ENCODE results near the gene PIP4K2A.

The PIP4K2A gene

GRCh38 chr10:22553452-22553995 lies 160.9 kb downstream of the PIP4K2A start:
- Histone ChIP-seq H2BK12ac (ENCODE audit: low read length) (no peak overlapping the region), H3K4me1 (ENCODE audit: control insufficient read depth in 1 of 2, insufficient read depth in 2 of 2, low read length in 2 of 2) (peaks cover 4 to 7% of the 10 kb centered on the region in 2 experiments), H3K9ac (ENCODE audit: low read length) (no peak overlapping the region), H2BK5ac (ENCODE audit: low read depth, low read length, poor library complexity) (no peak overlapping the region), H2AFZ (ENCODE audit: insufficient read depth, low read length, poor library complexity) (no peak overlapping the region), H2AK5ac (ENCODE audit: low read length) (no peak overlapping the region), H3K18ac (ENCODE audit: low read length) (no peak overlapping the region), H4K12ac (ENCODE audit: low read depth, low read length) (no peak overlapping the region), H3K79me1 (ENCODE audit: low read length) (no peaks in the 10 kb centered on the region), H3K14ac (ENCODE audit: low read length) (no peak overlapping the region), H3K23ac (ENCODE audit: low read length) (no peak overlapping the region), H4K8ac (ENCODE audit: low read depth, low read length) (no peak overlapping the region), H3K36me3 (ENCODE audit: control insufficient read depth in 1 of 2, insufficient read depth in 2 of 2, low read length in 2 of 2) (peaks cover 8 to 10% of the 10 kb centered on the region in 2 experiments), H3K27me3 (ENCODE audit: insufficient read depth, low read length) (no peaks in the 10 kb centered on the region), H3K79me2 (ENCODE audit: control insufficient read depth, insufficient read depth, low read length, poor library complexity) (no peaks in the 10 kb centered on the region), H3K4me3 (ENCODE audit: low read depth, low read length) (no peak overlapping the region), H3K4me2 (ENCODE audit: low read length) (no peak overlapping the region), H3K4ac (ENCODE audit: low read depth, low read length) (no peak overlapping the region), H4K91ac (ENCODE audit: low read depth, low read length) (no peak overlapping the region), H2BK120ac (ENCODE audit: insufficient read depth, low read length, poor library complexity) (no peak overlapping the region), H3K9me3 (ENCODE audit: insufficient read depth, low read depth, low read length) (no peaks in the 10 kb centered on the region), H3K27ac (ENCODE audit: low read depth, low read length) (no peak overlapping the region)
- no peak for DNase-seq
- WGBS (ENCODE audit: extremely low coverage, insufficient coverage, insufficient read length): no CpG with 5 or more reads among the region's 7 CpGs

- WGBS (ENCODE audit: extremely low coverage, insufficient coverage, insufficient read length): no CpG with 5 or more reads among the region's 5 CpGs
- no peak overlapping the region for H3K27ac ChIP-seq (ENCODE audit: low read depth, low read length)
- no peak overlapping the region for H2BK12ac ChIP-seq (ENCODE audit: low read length)
- peaks cover 8 to 10% of the 10 kb centered on the region in 2 experiments for H3K36me3 ChIP-seq (ENCODE audit: control insufficient read depth in 1 of 2, insufficient read depth in 2 of 2, low read length in 2 of 2)
- no peaks in the 10 kb centered on the region for H3K79me1 ChIP-seq (ENCODE audit: low read length)
- H3K4ac ChIP-seq (ENCODE audit: low read depth, low read length): no peak overlapping the region
- H3K14ac ChIP-seq (ENCODE audit: low read length): no peak overlapping the region
- no peak overlapping the region for H2AFZ ChIP-seq (ENCODE audit: insufficient read depth, low read length, poor library complexity)
- no peak overlapping the region for H2BK120ac ChIP-seq (ENCODE audit: insufficient read depth, low read length, poor library complexity)
- H3K27me3 ChIP-seq (ENCODE audit: insufficient read depth, low read length): no peaks in the 10 kb centered on the region
- H3K9ac ChIP-seq (ENCODE audit: low read length): no peak overlapping the region
- no peak overlapping the region for H4K8ac ChIP-seq (ENCODE audit: low read depth, low read length)
- no peak for DNase-seq
- H3K18ac ChIP-seq (ENCODE audit: low read length): no peak overlapping the region
- H2BK5ac ChIP-seq (ENCODE audit: low read depth, low read length, poor library complexity): no peak overlapping the region
- no peak overlapping the region for H3K23ac ChIP-seq (ENCODE audit: low read length)
- H4K91ac ChIP-seq (ENCODE audit: low read depth, low read length): no peak overlapping the region
- H3K4me1 ChIP-seq (ENCODE audit: control insufficient read depth in 1 of 2, insufficient read depth in 2 of 2, low read length in 2 of 2): peaks cover 4 to 7% of the 10 kb centered on the region in 2 experiments
- H4K12ac ChIP-seq (ENCODE audit: low read depth, low read length): no peak overlapping the region
- H2AK5ac ChIP-seq (ENCODE audit: low read length): no peak overlapping the region
- no peaks in the 10 kb centered on the region for H3K79me2 ChIP-seq (ENCODE audit: control insufficient read depth, insufficient read depth, low read length, poor library complexity)
- no peaks in the 10 kb centered on the region for H3K9me3 ChIP-seq (ENCODE audit: insufficient read depth, low read depth, low read length)
- no peak overlapping the region for H3K4me3 ChIP-seq (ENCODE audit: low read depth, low read length)
- no peak overlapping the region for H3K4me2 ChIP-seq (ENCODE audit: low read length)
These were observed 161.4 kb downstream of the PIP4K2A start for GRCh38 chr10:22552888-22553378.

- Histone ChIP-seq H2AK5ac (ENCODE audit: low read length) (no peak overlapping the region), H2AFZ (ENCODE audit: insufficient read depth, low read length, poor library complexity) (no peak overlapping the region), H2BK120ac (ENCODE audit: insufficient read depth, low read length, poor library complexity) (no peak overlapping the region), H3K9ac (ENCODE audit: low read length) (no peak overlapping the region), H3K23ac (ENCODE audit: low read length) (no peak overlapping the region), H3K79me1 (ENCODE audit: low read length) (no peaks in the 10 kb centered on the region), H3K79me2 (ENCODE audit: control insufficient read depth, insufficient read depth, low read length, poor library complexity) (no peaks in the 10 kb centered on the region), H4K8ac (ENCODE audit: low read depth, low read length) (no peak overlapping the region), H4K12ac (ENCODE audit: low read depth, low read length) (no peak overlapping the region), H3K9me3 (ENCODE audit: insufficient read depth, low read depth, low read length) (no peaks in the 10 kb centered on the region), H3K36me3 (ENCODE audit: control insufficient read depth in 1 of 2, insufficient read depth in 2 of 2, low read length in 2 of 2) (peaks cover 10 to 16% of the 10 kb centered on the region in 2 experiments), H3K4me2 (ENCODE audit: low read length) (no peak overlapping the region), H3K4me1 (ENCODE audit: control insufficient read depth in 1 of 2, insufficient read depth in 2 of 2, low read length in 2 of 2) (peaks cover 4 to 7% of the 10 kb centered on the region in 2 experiments), H4K91ac (ENCODE audit: low read depth, low read length) (no peak overlapping the region), H2BK12ac (ENCODE audit: low read length) (no peak overlapping the region), H3K27me3 (ENCODE audit: insufficient read depth, low read length) (no peaks in the 10 kb centered on the region), H3K14ac (ENCODE audit: low read length) (no peak overlapping the region), H3K4ac (ENCODE audit: low read depth, low read length) (no peak overlapping the region), H3K18ac (ENCODE audit: low read length) (no peak overlapping the region), H3K4me3 (ENCODE audit: low read depth, low read length) (no peak overlapping the region), H2BK5ac (ENCODE audit: low read depth, low read length, poor library complexity) (no peak overlapping the region), H3K27ac (ENCODE audit: low read depth, low read length) (no peak overlapping the region)
- WGBS (ENCODE audit: extremely low coverage, insufficient coverage, insufficient read length): no CpG with 5 or more reads among the region's 7 CpGs
- no peak for DNase-seq
These were observed 162.6 kb downstream of the PIP4K2A start for GRCh38 chr10:22551681-22552365.

GRCh38 chr10:22550732-22551131 lies 163.6 kb downstream of the PIP4K2A start:
- no peak overlapping the region for H3K14ac ChIP-seq (ENCODE audit: low read length)
- H3K36me3 ChIP-seq (ENCODE audit: control insufficient read depth in 1 of 2, insufficient read depth in 2 of 2, low read length in 2 of 2): peaks cover 10 to 17% of the 10 kb centered on the region in 2 experiments
- WGBS (ENCODE audit: extremely low coverage, insufficient coverage, insufficient read length): no CpG with 5 or more reads among the region's 6 CpGs
- no peak overlapping the region for H3K23ac ChIP-seq (ENCODE audit: low read length)
- H3K4ac ChIP-seq (ENCODE audit: low read depth, low read length): no peak overlapping the region
- no peak overlapping the region for H4K12ac ChIP-seq (ENCODE audit: low read depth, low read length)
- no peak overlapping the region for H3K4me2 ChIP-seq (ENCODE audit: low read length)
- H3K9me3 ChIP-seq (ENCODE audit: insufficient read depth, low read depth, low read length): no peaks in the 10 kb centered on the region
- H3K18ac ChIP-seq (ENCODE audit: low read length): no peak overlapping the region
- no peak overlapping the region for H3K4me3 ChIP-seq (ENCODE audit: low read depth, low read length)
- H3K9ac ChIP-seq (ENCODE audit: low read length): no peak overlapping the region
- no peak overlapping the region for H4K8ac ChIP-seq (ENCODE audit: low read depth, low read length)
- H3K79me1 ChIP-seq (ENCODE audit: low read length): no peaks in the 10 kb centered on the region
- H3K27me3 ChIP-seq (ENCODE audit: insufficient read depth, low read length): no peaks in the 10 kb centered on the region
- peaks cover 4 to 7% of the 10 kb centered on the region in 2 experiments for H3K4me1 ChIP-seq (ENCODE audit: control insufficient read depth in 1 of 2, insufficient read depth in 2 of 2, low read length in 2 of 2)
- no peak overlapping the region for H2AFZ ChIP-seq (ENCODE audit: insufficient read depth, low read length, poor library complexity)
- no peak overlapping the region for H2BK120ac ChIP-seq (ENCODE audit: insufficient read depth, low read length, poor library complexity)
- no peaks in the 10 kb centered on the region for H3K79me2 ChIP-seq (ENCODE audit: control insufficient read depth, insufficient read depth, low read length, poor library complexity)
- H2BK12ac ChIP-seq (ENCODE audit: low read length): no peak overlapping the region
- no peak overlapping the region for H4K91ac ChIP-seq (ENCODE audit: low read depth, low read length)
- no peak overlapping the region for H2BK5ac ChIP-seq (ENCODE audit: low read depth, low read length, poor library complexity)
- DNase-seq: peak in 1 of 2 donors; percentile 20
- no peak overlapping the region for H2AK5ac ChIP-seq (ENCODE audit: low read length)
- H3K27ac ChIP-seq (ENCODE audit: low read depth, low read length): no peak overlapping the region

All from trophoblast cell (in vitro differentiated cells and primary cell).